Umbilical cord (tissue), 2 donors: ENCODE data around the gene RNF141. TPM values are rescaled to one million over a fixed set of nuclear protein-coding genes. Genes with fewer than 3 reads are reported as not detected.

Experiments
- DNase-seq: peaks from one replicate; pipeline ENCODE4 v3.0.0-alpha.2; 2015; ENCODE audit warnings: low spot score
- total RNA-seq: library from RNA; depleted of rRNA; stranded (reverse); fragments of >200 nt; gene quantifications from one replicate; pipeline ENCODE4 v1.2.3, GENCODE V29; 2014; ENCODE audit warnings: low replicate concordance; ENCODE audit not compliant: insufficient read depth

Gene RNF141
- total RNA-seq, 1 donor from 2014 or later: 32.0 TPM

DNA sequence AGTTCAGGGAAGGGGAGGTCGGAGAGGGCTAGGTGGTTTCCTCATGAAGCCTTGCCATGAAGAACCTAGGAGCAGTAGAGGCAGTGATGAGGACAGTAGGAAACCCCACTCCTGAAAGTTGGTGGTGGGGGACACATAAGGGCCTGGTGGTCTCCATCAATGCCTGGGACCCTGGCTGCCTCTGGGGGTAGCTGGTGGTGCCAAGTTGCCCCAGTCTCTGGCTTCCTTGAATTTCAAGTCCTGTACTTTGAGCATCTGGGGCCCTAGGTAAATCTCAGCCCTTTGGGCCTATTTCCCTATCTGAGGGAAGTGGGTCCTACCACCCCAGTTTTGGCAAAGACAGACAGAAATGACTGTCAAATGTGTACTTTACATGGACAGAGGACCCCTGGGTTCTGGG, 57.8 kb downstream of the RNF141 start:
- no peak for DNase-seq

DNA sequence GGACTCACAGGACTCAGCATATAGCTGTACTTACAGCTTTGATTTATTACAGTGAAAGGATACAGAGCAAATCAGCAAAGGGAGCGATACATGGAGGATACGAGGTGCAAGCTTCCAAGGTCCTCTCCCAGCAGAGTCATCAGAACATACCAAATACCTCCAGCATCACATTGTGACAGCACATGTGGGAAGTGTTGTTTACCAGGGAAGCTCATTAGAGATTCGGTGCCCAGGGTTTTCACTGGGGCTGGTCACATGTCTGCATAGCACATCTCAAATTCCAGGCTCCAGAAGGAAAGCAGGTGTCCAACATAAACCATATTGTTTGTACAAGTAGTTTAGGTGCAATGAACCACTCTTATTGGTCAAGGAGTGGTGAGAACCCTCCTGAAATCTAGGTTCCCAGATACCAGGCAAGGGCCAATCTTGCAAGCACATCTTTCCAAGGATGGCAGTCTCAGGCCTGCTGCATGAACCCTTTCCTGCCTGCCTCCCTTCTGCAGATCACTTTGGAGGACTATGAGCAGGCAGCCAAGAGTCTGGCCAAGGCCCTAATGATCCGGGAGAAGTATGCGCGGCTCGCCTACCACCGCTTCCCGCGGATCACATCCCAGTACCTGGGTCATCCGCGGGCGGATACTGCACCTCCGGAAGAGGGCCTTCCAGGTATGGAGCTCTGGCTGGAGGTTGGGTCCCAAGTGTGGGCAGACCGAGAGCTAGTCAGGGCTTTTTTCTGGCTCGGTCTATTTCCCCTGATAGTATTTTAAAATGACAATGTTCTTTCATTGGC, 59.2 kb downstream of the RNF141 start:
- DNase-seq: no peak

DNA sequence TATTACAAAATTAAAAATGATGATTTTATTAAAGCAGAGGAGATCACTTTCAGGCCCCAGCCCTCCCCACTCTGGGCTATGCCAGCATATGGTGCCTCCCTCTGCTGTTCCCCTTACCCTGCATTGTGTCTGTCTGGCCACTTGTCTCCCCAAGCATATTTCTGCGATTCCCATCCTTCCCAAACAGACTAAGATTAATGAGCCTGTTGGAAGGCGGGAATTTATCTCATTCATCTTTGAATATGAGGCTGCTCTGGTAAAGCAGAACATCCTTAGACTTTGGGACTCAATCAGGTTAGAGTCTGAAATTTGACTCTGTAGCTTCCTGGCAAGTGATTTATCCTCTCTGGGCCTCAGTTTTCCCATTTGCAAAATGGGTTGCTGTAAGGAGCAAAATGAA, 60.2 kb downstream of the RNF141 start:
- DNase-seq: no peak

DNA sequence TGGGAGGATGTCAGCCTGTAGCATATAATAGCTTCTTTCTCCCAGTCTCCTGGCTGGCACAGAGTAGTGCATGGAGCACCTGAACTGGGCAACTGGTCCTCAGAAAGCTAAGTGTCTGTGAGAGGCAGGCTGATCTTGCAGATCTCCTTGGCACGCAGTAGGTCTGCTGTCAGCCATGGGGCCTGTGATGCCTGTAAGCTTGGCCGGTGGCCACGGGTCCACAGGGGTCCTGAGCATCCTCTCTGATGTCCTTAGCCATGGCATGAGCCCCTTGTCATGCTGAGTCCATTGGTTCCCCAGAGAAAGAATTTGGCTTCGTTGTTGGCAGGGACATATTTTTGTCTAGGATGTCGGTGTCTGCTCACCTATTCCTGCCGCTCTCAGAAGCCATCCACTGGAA, 61.0 kb downstream of the RNF141 start:
- DNase-seq: no peak

DNA sequence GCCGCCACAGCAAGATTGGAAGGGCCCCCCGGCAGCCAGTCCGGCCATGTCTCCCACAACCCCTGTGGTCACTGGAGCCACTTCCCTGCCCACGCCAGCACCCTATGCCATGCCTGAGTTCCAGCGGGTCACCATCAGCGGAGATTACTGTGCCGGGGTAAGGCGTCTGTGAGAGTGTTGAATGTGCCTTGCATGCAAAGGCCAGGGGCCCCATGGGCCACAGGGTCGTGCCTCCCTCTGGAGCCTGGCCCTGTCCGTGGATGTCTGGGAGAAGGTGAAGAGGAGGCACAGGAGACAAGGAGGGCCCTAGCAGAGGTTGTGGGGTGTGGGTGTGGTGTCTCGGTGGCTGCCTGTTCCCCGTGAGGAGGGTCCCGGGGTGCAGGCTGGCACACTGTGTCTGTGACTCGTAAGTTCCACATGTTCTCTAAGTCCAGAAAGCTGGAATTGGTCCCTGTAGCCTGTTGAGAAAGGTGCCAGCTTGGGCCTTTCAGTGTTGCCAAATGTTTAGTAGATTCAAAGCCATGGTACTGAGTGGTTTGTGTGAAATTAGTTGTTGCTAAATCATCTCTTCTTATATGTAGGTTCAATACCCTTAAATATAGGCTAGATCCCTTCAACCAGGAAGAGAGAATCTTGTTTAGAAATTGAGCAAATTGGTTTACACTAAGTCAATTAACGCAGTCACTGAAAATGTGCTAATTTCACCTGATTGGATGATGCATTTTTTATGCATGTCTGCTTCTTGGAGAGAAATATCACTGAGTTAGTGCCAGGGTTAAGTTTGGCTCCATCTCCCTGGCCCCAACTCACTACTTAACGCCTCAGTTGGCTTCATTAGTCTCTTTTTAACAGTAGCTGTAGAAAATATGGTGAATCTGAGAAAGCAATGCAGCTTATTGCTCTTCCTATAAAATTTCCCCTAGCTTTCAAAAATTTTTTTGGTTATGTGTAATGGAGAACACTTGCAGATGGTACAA, 62.1 kb downstream of the RNF141 start:
- no peak for DNase-seq

DNA sequence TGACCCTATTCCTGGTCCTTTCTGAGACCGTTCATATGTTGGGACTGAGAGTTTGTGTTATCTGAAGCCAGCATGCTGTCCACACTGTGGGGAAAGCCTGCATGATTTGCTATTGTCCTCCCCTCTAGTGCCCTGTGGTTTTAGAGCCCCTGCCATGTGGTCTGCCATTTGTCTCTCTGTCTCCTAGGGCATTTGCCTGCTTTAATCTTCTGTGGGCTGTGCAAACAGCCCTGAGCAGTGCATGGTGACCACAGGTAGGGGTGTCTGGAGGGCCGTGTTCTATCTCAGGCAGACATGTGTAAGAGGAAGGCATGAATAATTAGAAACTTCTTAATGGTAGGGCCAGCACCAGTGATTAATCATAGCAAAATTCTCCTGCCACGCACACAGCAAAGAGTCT, 62.9 kb downstream of the RNF141 start:
- DNase-seq: no peak

DNA sequence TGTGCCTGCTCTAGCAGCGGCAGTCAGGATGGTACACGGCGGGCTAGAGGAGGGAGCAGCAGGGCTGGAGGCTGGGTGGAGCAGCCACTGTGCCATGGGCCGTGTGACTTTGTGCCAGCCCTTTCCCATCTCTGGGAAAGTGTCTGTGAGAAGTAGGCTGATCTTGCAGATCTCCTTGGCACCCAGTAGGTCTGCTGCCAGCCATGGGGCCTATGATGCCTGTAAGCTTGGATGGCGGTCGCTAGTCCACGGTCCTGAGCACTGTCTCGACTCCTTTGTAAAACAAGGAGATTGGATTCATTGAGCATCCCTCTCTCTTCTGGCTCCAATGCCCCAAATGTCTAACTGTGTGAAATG, 63.3 kb downstream of the RNF141 start:
- no peak for DNase-seq

DNA sequence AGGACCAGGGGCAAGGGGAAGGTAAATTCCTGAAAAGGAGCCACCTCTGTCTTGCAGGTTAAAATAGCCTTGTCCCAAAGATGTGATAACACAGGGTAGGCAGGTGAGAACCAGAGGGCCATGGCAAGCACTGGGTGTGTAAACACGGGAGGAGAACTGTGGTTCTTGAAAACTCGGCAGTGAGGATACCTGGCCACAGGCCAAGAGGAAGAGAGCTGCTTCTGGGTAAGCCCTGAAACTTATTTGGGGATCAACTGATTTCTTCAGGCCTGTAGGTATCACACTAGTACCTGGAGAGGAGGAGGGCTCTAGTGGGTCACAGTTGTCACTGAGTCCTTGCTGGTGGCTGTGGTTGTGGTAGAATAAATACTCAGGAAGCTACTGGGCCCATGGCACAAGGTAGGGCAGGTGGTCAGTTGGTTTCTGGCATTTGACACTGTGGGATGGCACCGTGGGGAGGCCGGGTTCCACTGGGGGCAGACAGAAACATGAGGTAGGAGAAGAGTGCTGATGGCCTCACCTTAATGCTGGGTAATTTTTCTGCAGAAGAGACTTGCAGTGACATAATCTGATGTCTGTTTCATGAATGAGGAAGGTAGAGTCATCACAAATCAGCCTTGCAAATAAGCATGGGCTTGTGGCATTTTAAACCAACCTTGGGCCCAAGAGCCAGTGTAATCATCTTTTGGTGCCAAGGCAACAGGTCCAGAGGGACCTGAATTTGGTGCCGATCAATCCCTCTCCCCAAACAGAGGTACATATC, 63.9 kb downstream of the RNF141 start:
- no peak for DNase-seq

DNA sequence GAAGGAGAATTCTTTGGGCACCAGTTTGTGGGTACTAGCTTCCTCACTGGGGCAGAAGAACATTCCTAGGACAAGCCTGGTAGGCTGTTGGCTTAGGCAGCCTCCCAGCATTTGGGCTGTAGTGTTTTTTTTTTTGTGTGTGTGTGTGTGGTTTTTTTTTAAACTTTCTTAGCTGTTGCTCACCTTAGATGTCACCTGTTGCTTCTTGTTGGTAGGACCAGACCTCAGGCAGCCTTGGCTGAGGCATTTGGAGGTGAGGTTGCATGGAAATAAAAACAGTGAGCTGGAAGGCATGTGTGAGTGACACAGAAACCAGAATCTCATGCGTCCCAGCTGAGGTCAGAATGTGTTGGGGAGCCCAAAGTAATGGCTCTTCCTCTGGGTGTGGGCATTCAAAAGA, 64.6 kb downstream of the RNF141 start:
- DNase-seq: no peak

DNA sequence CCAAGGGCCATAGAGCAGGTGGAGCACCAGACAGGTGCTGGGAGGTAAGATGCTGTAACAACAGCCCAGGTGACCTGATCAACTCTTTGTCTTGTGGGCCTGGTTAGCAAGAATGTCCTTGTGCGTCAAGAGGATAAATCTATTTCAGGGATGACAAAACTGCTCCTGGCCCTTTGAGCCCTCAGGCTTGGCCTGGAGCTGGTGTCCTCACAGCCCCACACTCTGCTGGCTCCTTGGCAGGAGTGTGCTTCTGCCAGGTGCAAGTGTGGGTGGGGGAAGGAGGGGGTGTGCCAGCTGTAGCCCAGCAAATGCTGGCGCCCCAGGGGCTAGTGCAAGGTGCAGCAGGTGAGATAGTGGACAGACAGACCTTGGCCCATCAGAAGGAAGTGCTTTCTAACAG, 66.4 kb downstream of the RNF141 start:
- no peak for DNase-seq

DNA sequence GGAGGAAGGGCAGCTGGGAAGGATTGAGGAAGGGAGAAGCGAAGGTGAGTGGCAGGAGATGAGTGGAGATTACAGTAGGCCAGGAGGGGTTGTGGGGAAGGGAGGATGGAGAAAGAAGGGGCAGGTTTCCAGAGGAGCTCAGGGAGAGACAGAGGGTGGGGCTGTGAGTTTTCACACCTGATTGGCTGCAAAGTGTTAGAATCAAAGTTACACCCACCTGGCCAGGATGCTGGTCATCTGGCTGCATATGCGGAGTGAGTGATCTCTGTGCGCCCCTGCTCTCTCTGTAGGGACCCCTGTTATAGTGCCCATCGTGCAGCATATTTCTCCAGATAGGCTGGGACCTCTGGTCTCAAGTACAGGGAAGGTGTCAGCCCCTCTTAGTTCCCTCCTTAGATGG, 67.6 kb downstream of the RNF141 start:
- no peak for DNase-seq

DNA sequence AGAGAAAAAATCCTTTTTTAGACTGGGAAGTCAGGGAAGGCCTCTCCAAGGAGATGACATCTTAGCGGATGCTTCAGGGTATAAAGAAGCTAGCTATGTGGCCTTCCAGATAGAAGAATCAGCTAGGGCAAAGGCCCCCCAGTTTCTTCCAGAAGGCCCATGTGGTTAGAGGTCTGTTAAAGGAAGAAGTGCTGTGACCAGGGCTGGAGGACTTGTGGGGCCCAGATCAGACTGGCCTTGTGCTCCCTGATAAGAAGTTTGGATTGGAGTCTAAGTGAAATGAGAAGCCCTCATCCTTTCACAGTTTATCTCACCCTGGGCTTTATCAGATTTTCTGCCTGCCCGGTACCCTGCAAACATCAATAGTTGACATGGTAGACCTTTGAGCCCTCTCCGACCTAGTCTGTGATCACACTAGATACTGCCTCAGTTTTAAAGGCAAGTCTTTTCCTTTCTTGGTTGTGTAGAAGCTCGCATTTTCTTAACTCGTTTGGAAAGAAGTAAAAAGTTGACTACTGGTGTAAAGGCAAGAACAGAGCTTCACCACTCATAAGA, 78.2 kb downstream of the RNF141 start:
- DNase-seq: no peak

Other genes starting within 250 kb of the RNF141 start
- 85.7 TPM for gene SBF2, start 247.0 kb downstream of the RNF141 start, total RNA-seq
- gene ADM, start 236.1 kb downstream of the RNF141 start, total RNA-seq: 31.5 TPM
- gene AMPD3, start 85.9 kb downstream of the RNF141 start, total RNA-seq: 6.0 TPM
- gene LYVE1, start 27.5 kb upstream of the RNF141 start, total RNA-seq: 48.4 TPM
- 62.6 TPM for gene IRAG1, start 152.6 kb upstream of the RNF141 start, total RNA-seq
- 20.9 TPM for gene CTR9, start 210.1 kb upstream of the RNF141 start, total RNA-seq